HepG2 (cell line): ENCODE measurements around the gene UBA6. TPM values are rescaled to one million over a fixed set of nuclear protein-coding genes. Genes with fewer than 3 reads are reported as not detected.

Source experiments
- BRCA1 ChIP-seq: sonication (generic); formaldehyde crosslinking; IDR thresholded peaks from 2 replicates; pipeline ENCODE4 v1.4.0; 2020; ENCODE audit warnings: missing genetic modification reagents
- GATAD2A ChIP-seq: IDR thresholded peaks from 2 replicates; pipeline ENCODE4 v1.6.1; 2016
- MYC ChIP-seq: sonication (generic); formaldehyde crosslinking; IDR thresholded peaks from 2 replicates; pipeline ENCODE4 v1.9.0; 2021; ENCODE audit warnings: missing genetic modification reagents, borderline replicate concordance
- NR2F6 ChIP-seq, 2 experiments: IDR thresholded peaks; 2 replicates each; pipeline ENCODE4 v1.6.1; 2016; ENCODE audit warnings: antibody characterized with exemption in 1 of 2, mild to moderate bottlenecking in 1 of 2
- XRCC5 ChIP-seq: fragments of 200-400 bp; formaldehyde crosslinking; optimal IDR thresholded peaks from 2 replicates; pipeline ENCODE3; 2017; ENCODE audit warnings: mild to moderate bottlenecking, low read length
- ZBTB21 ChIP-seq: sonication (generic); formaldehyde crosslinking; IDR thresholded peaks from 2 replicates; pipeline ENCODE4 v1.4.0; 2020; ENCODE audit warnings: missing genetic modification reagents
- ZBTB38 ChIP-seq: sonication (generic); formaldehyde crosslinking; IDR thresholded peaks from 2 replicates; pipeline ENCODE4 v1.5.1; 2020; ENCODE audit warnings: mild to moderate bottlenecking, missing genetic modification reagents
- ZFP36L2 ChIP-seq: sonication (generic); formaldehyde crosslinking; IDR thresholded peaks from 2 replicates; pipeline ENCODE4 v1.4.0; 2020; ENCODE audit warnings: missing genetic modification reagents
- ZNF33A ChIP-seq: sonication (generic); formaldehyde crosslinking; IDR thresholded peaks from 2 replicates; pipeline ENCODE4 v1.5.1; 2020; ENCODE audit warnings: missing genetic modification reagents, mild to moderate bottlenecking, moderate library complexity, borderline replicate concordance
- ZNF891 ChIP-seq: sonication (generic); formaldehyde crosslinking; IDR thresholded peaks from 2 replicates; pipeline ENCODE4 v1.5.0; 2020; ENCODE audit warnings: mild to moderate bottlenecking, missing genetic modification reagents
- polyA plus RNA-seq, 8 experiments: library from polyadenylated mRNA; depleted of rRNA in 3 of 8; stranded (reverse) in 7 of 8; unstranded in 1 of 8; fragments of >200 nt; fragmentation: Illumina TruSeq in 4 of 8; extraction: Trizol in 4 of 8; gene quantifications; 2 replicates each; pipeline versions ENCODE4 v1.2.1 to v1.2.3, GENCODE V29; 2011 to 2016; ENCODE audit warnings: low read depth in 4 of 8, missing spikeins in 1 of 8, mixed read lengths in 1 of 8; ENCODE audit not compliant: insufficient read depth in 1 of 8
- total RNA-seq, 5 experiments: library from RNA; depleted of rRNA; stranded (reverse); fragments of >200 nt; fragmentation: Illumina TruSeq; extraction: Trizol; gene quantifications; 2 replicates each; pipeline ENCODE4 v1.2.3, GENCODE V29; 2016; ENCODE audit warnings: low read depth in 1 of 5
- TF ChIP-seq, protein P1 (sequence below): sonication (generic); IDR thresholded peaks from 2 replicates; pipeline ENCODE4 v1.6.1; 2016; ENCODE audit warnings: low read depth, borderline replicate concordance
- TF ChIP-seq, protein P2 (sequence below): sonication (generic); formaldehyde crosslinking; IDR thresholded peaks from 2 replicates; pipeline ENCODE4 v1.5.0; 2020; ENCODE audit warnings: mild to moderate bottlenecking, missing genetic modification reagents, moderate library complexity
- TF ChIP-seq, protein P3 (sequence below): sonication (generic); formaldehyde crosslinking; IDR thresholded peaks from 2 replicates; pipeline ENCODE4 v1.4.0; 2020; ENCODE audit warnings: missing genetic modification reagents

UBA6 gene
- total and polyA plus RNA-seq, 2 of the 13 experiments (the other 11 are each of a cell fraction or from before 2014, with no cell fraction given): 33.3 to 75.4 TPM

DNA sequence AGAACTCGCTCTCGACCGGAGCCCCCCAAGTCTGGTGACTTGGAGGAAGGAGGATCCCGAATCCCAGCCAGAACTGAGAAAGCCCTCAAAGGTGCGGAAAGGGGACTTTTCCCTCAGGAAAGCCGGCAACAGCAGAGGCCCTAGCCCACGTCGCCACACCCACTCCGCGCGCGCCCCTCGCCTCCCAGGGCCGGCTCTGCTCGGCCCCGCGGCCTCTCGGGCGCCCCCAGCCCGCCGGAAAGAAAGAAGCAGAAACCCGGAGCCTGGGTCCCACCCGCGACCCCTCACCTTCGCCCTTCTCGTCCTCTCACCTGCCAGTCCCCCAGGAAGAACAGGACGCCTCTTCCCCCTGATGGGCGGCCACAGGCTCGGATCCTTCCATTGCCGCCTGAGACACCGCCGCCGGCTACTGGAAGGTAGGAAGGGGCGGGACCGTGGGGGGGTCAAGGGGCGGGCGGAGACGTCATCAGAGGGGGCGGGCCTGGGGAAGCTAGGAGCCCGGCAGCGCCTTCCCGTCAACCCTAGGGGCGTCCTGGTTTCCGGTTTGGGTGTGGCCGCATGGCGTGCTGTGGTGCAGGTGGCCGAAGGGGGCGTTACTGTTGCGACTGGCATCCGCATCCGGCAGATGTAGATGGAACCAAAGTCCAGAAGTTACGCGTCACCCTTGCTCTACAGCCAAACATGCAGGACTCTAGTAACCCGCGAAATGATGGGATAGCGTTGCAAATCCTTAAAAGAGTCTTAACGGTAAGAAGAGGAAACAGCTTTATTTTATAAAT lies at the start of gene UBA6 (continued):
- TF ChIP-seq ZFP36L2 (0 out of 2 replicates have a peak, but pooled peaks have one; percentile 46), MYC (CRISPR knock-in tag) (peak; percentile 98), XRCC5 (peak; percentile 59), BRCA1 (CRISPR knock-in tag) (0 out of 2 replicates have a peak, but pooled peaks have one; percentile 26), GATAD2A (CRISPR knock-in tag) (peak; percentile 60; the same call in 1 of the 2 replicates), ZBTB38 (peak; percentile 68), ZBTB21 (CRISPR knock-in tag) (peak; percentile 75), ZNF891 (CRISPR knock-in tag) (0 out of 2 replicates have a peak, but pooled peaks have one; percentile 46), NR2F6 (IDR thresholded peaks at IDR 0.05) (no peak), NR2F6 (CRISPR knock-in tag; IDR thresholded peaks at IDR 0.05) (peak; percentile 39; the same call in 1 of the 2 replicates), ZNF33A (peak; percentile 64; the same call in 1 of the 2 replicates)
- TF ChIP-seq, protein P1, sequence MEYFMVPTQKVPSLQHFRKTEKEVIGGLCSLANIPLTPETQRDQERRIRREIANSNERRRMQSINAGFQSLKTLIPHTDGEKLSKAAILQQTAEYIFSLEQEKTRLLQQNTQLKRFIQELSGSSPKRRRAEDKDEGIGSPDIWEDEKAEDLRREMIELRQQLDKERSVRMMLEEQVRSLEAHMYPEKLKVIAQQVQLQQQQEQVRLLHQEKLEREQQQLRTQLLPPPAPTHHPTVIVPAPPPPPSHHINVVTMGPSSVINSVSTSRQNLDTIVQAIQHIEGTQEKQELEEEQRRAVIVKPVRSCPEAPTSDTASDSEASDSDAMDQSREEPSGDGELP: peak; percentile 89
- TF ChIP-seq, protein P2, sequence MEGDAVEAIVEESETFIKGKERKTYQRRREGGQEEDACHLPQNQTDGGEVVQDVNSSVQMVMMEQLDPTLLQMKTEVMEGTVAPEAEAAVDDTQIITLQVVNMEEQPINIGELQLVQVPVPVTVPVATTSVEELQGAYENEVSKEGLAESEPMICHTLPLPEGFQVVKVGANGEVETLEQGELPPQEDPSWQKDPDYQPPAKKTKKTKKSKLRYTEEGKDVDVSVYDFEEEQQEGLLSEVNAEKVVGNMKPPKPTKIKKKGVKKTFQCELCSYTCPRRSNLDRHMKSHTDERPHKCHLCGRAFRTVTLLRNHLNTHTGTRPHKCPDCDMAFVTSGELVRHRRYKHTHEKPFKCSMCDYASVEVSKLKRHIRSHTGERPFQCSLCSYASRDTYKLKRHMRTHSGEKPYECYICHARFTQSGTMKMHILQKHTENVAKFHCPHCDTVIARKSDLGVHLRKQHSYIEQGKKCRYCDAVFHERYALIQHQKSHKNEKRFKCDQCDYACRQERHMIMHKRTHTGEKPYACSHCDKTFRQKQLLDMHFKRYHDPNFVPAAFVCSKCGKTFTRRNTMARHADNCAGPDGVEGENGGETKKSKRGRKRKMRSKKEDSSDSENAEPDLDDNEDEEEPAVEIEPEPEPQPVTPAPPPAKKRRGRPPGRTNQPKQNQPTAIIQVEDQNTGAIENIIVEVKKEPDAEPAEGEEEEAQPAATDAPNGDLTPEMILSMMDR: peak; percentile 50
- TF ChIP-seq, protein P3, sequence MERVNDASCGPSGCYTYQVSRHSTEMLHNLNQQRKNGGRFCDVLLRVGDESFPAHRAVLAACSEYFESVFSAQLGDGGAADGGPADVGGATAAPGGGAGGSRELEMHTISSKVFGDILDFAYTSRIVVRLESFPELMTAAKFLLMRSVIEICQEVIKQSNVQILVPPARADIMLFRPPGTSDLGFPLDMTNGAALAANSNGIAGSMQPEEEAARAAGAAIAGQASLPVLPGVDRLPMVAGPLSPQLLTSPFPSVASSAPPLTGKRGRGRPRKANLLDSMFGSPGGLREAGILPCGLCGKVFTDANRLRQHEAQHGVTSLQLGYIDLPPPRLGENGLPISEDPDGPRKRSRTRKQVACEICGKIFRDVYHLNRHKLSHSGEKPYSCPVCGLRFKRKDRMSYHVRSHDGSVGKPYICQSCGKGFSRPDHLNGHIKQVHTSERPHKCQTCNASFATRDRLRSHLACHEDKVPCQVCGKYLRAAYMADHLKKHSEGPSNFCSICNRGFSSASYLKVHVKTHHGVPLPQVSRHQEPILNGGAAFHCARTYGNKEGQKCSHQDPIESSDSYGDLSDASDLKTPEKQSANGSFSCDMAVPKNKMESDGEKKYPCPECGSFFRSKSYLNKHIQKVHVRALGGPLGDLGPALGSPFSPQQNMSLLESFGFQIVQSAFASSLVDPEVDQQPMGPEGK (CRISPR knock-in tag): peak; percentile 52
- TF ChIP-seq, all 625 proteins: peak for 221
